Stimulated activated CD8-positive, alpha-beta memory T cell treated with anti-CD3 and anti-CD28 coated beads, Interleukin-4, amount 100 ng/mL, for 1 hour (primary cell): ENCODE results near the gene S100G.
"Not testable (repeated sequence)": the region's sequence is repeated elsewhere in the genome, so short reads cannot be mapped to it uniquely, and the experiment has no call there.

Source experiments
- DNase-seq, 2 donors: peaks; one replicate each; pipeline ENCODE4 v3.0.0-alpha.2; 2020; ENCODE audit warnings: low read depth in 2 of 2, low spot score in 1 of 2

The S100G gene

GRCh38 chrX:16649858-16650257 is at the start of gene S100G:
Gene S100G, plus strand, starts transcription at chrX:16650158. Its CDS starts 849 bp downstream, at chrX:16651007.
- no peak for DNase-seq

- DNase-seq, result no peak
Measured at GRCh38 chrX:16601885-16602284, 48.1 kb upstream of the S100G start.

GRCh38 chrX:16603235-16603634 is 46.7 kb upstream of the S100G start:
- DNase-seq, result not testable (repeated sequence)

GRCh38 chrX:16603822-16604221 is 46.1 kb upstream of the S100G start:
- no peak for DNase-seq

- DNase-seq, result no peak
Measured at GRCh38 chrX:16604337-16604736, 45.6 kb upstream of the S100G start.

- no peak for DNase-seq
Measured at GRCh38 chrX:16606142-16606720, 43.7 kb upstream of the S100G start.

- no peak for DNase-seq
Measured at GRCh38 chrX:16610121-16610621, 39.8 kb upstream of the S100G start.

- not testable (repeated sequence) for DNase-seq
Measured at GRCh38 chrX:16610654-16611053, 39.3 kb upstream of the S100G start.

GRCh38 chrX:16612257-16612897 is 37.6 kb upstream of the S100G start:
- no peak for DNase-seq

- no peak for DNase-seq
Measured at GRCh38 chrX:16617382-16617781, 32.6 kb upstream of the S100G start.

GRCh38 chrX:16618422-16618821 is 31.5 kb upstream of the S100G start:
- DNase-seq, result no peak

GRCh38 chrX:16619024-16619423 is 30.9 kb upstream of the S100G start:
- no peak for DNase-seq

- not testable (repeated sequence) for DNase-seq
Measured at GRCh38 chrX:16628511-16628910, 21.4 kb upstream of the S100G start.

GRCh38 chrX:16628946-16629595 is 20.9 kb upstream of the S100G start:
- DNase-seq, result no peak

GRCh38 chrX:16629909-16630308 is 20.0 kb upstream of the S100G start:
- DNase-seq, result no peak

GRCh38 chrX:16633754-16634153 is 16.2 kb upstream of the S100G start:
- no peak for DNase-seq

- no peak for DNase-seq
Measured at GRCh38 chrX:16635040-16635439, 14.9 kb upstream of the S100G start.

GRCh38 chrX:16635596-16635995 is 14.4 kb upstream of the S100G start:
- DNase-seq, result no peak

- DNase-seq, result no peak
Measured at GRCh38 chrX:16638533-16638932, 11.4 kb upstream of the S100G start.

GRCh38 chrX:16639966-16640365 is 10.0 kb upstream of the S100G start:
- no peak for DNase-seq

GRCh38 chrX:16640823-16641222 is 9.1 kb upstream of the S100G start:
- DNase-seq, result no peak

- DNase-seq, result no peak
Measured at GRCh38 chrX:16643176-16643575, 6.8 kb upstream of the S100G start.
